Measurements from ENCODE around the gene NMRAL1. TPM values are rescaled to one million over a fixed set of nuclear protein-coding genes. Genes with fewer than 3 reads are reported as not detected.

Gene NMRAL1
- polyA plus RNA-seq, 1 of the 3 experiments (the other 2 are of a cell fraction): 99.9 TPM

- Histone ChIP-seq H4K20me1 (ENCODE audit: insufficient read depth) (no peaks in the 10 kb centered on the region), H3K9me2 (no peaks in the 10 kb centered on the region), H2AFZ (ENCODE audit: low read depth) (no peak overlapping the region), H3K9me3 (no peaks in the 10 kb centered on the region), H3K79me2 (ENCODE audit: insufficient read depth) (peaks cover 28% of the 10 kb centered on the region), H3K4me3 (ENCODE audit: low read depth in 2 of 2, low read length in 1 of 2) (no peak overlapping the region), H3K4me2 (no peak overlapping the region), H3K27me3 (ENCODE audit: insufficient read depth) (no peaks in the 10 kb centered on the region), H3K36me3 (replicated peaks in 1 of 2; ENCODE audit: control insufficient read depth in 1 of 2, insufficient read depth in 2 of 2, low read length in 1 of 2) (peaks cover 18 to 25% of the 10 kb centered on the region in 2 experiments), H3K27ac (ENCODE audit: low read depth in 2 of 2, low read length in 1 of 2) (no peak overlapping the region), H3K4me1 (ENCODE audit: control insufficient read depth in 1 of 2, insufficient read depth in 2 of 2, low read depth in 1 of 2, low read length in 1 of 2) (peaks cover 3 to 8% of the 10 kb centered on the region in 2 experiments; a peak in 2 of 4 replicates), H3K9ac (no peak overlapping the region), H3F3A (replicated peaks; ENCODE audit: insufficient read depth) (peaks cover 23% of the 10 kb centered on the region)
- TF ChIP-seq RXRA (IDR thresholded peaks at IDR 0.05; ENCODE audit: borderline replicate concordance, low read depth) (no peak), MEF2A (IDR thresholded peaks at IDR 0.05; ENCODE audit: borderline replicate concordance, low read depth) (no peak), RCOR1 (IDR thresholded peaks at IDR 0.05; ENCODE audit: low read length) (no peak), PBX3 (IDR thresholded peaks at IDR 0.05) (no peak), REST (IDR thresholded peaks at IDR 0.05; ENCODE audit: low read depth, low read length) (no peak), CHD2 (IDR thresholded peaks at IDR 0.05; ENCODE audit: low read length, partially characterized antibody) (no peak), ZBTB33 (IDR thresholded peaks at IDR 0.05; ENCODE audit: borderline replicate concordance, low read depth) (no peak)
- TF ChIP-seq, protein P1, sequence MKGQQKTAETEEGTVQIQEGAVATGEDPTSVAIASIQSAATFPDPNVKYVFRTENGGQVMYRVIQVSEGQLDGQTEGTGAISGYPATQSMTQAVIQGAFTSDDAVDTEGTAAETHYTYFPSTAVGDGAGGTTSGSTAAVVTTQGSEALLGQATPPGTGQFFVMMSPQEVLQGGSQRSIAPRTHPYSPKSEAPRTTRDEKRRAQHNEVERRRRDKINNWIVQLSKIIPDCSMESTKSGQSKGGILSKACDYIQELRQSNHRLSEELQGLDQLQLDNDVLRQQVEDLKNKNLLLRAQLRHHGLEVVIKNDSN (IDR thresholded peaks at IDR 0.05; ENCODE audit: borderline replicate concordance, low read depth): no peak
- 94% methylated on average over 9 of the region's 10 CpGs for WGBS (ENCODE audit: low lambda C conversion rate)
- ChIA-PET POLR2A (no interaction called here), CTCF (no interaction called here)
- DNase-seq: no peak
Measured at GRCh38 chr16:4468972-4469371, 5.5 kb downstream of the NMRAL1 start.

DNA sequence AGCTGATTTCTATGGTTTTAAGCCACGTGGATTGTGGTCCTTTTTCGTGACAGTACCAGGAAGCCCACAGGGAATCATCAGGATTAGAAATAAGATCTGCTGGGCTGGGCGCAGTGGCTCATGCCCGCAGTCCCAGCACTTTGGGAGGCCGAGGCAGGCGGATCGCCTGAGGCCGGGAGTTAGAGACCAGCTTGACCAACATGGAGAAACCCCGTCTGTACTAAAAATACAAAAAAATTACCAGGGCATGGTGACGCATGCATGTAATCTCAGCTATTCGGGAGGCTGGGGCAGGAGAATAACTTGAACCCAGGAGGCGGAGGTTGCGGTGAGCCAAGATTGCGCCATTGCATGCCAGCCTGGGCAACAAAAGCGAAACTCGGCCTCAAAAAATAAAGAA is 6.5 kb downstream of the NMRAL1 start:
- TF ChIP-seq TEAD4 (IDR thresholded peaks at IDR 0.05; ENCODE audit: borderline replicate concordance, insufficient read depth): no peak
- TF ChIP-seq, protein P1 (IDR thresholded peaks at IDR 0.05; ENCODE audit: borderline replicate concordance, low read depth): no peak
- H3K36me3 ChIP-seq (replicated peaks in 1 of 2; ENCODE audit: control insufficient read depth in 1 of 2, insufficient read depth in 2 of 2, low read length in 1 of 2): peaks cover 20 to 25% of the 10 kb centered on the region in 2 experiments
- H3K79me2 ChIP-seq (ENCODE audit: insufficient read depth): peaks cover 17% of the 10 kb centered on the region; the same call in 1 of the 2 replicates
- WGBS (ENCODE audit: low lambda C conversion rate): 97% methylated on average over 15 of the region's 16 CpGs
- no peak overlapping the region for H3K4me3 ChIP-seq (ENCODE audit: low read depth in 2 of 2, low read length in 1 of 2)
- no peak overlapping the region for H3K9ac ChIP-seq
- ChIA-PET CTCF (interaction anchor here (0.7 kb wide), 1 partner anchor 13 kb away, joined by 4 read pairs; no protein-coding TSS in a partner anchor), POLR2A (no interaction called here)
- H3K9me2 ChIP-seq: no peaks in the 10 kb centered on the region
- no peaks in the 10 kb centered on the region for H3K9me3 ChIP-seq
- H3K27me3 ChIP-seq (ENCODE audit: insufficient read depth): no peaks in the 10 kb centered on the region
- no peak overlapping the region for H3K4me2 ChIP-seq
- H4K20me1 ChIP-seq (ENCODE audit: insufficient read depth): no peaks in the 10 kb centered on the region
- DNase-seq: no peak
- peaks cover 0 to 9% of the 10 kb centered on the region in 2 experiments; a peak in 1 of 4 replicates for H3K4me1 ChIP-seq (ENCODE audit: control insufficient read depth in 1 of 2, insufficient read depth in 2 of 2, low read depth in 1 of 2, low read length in 1 of 2)
- no peak overlapping the region for H3K27ac ChIP-seq (ENCODE audit: low read depth in 2 of 2, low read length in 1 of 2)
- H3F3A ChIP-seq (replicated peaks; ENCODE audit: insufficient read depth): peaks cover 22% of the 10 kb centered on the region
- no peak overlapping the region for H2AFZ ChIP-seq (ENCODE audit: low read depth)
